ENCODE results near the gene APMAP. TPM values are rescaled to one million over a fixed set of nuclear protein-coding genes. Genes with fewer than 3 reads are reported as not detected.

The APMAP gene
- total RNA-seq, 1 experiment from 2014 or later = 67.8 TPM

- H3K4me2 ChIP-seq (ENCODE audit: insufficient read depth, insufficient read length, low read length) = no peak overlapping the region
- no peak overlapping the region for H3K14ac ChIP-seq (ENCODE audit: insufficient read depth, low read length)
- no peak overlapping the region for H3K4ac ChIP-seq (ENCODE audit: low read depth, low read length)
- H3K27me3 Mint-ChIP-seq (ENCODE audit: low read depth) = peaks cover 54% of the 10 kb centered on the region
- no peak overlapping the region for H3K23ac ChIP-seq (ENCODE audit: insufficient read length, low read depth, low read length)
- H4K5ac ChIP-seq (ENCODE audit: insufficient read length, low read depth, low read length) = no peak overlapping the region
- no peak overlapping the region for H2AK5ac ChIP-seq (ENCODE audit: insufficient read length, low read length)
- peaks cover 0 to 3% of the 10 kb centered on the region in 2 experiments; a peak in 2 of 5 replicates for H3K9me3 Mint-ChIP-seq
- H3K27ac ChIP-seq (ENCODE audit: insufficient read length, low read depth, low read length) = no peak overlapping the region
- no peaks in the 10 kb centered on the region for H3K27me3 ChIP-seq (ENCODE audit: insufficient read depth, low read length)
- TF ChIP-seq CTCF (conservative IDR thresholded peaks at IDR 0.05) = no peak
- H3K9me3 ChIP-seq (ENCODE audit: control insufficient read depth, low read depth, low read length) = no peaks in the 10 kb centered on the region
- H3K23me2 ChIP-seq (ENCODE audit: insufficient read length, low read depth, low read length, poor library complexity, severe bottlenecking) = no peaks in the 10 kb centered on the region
- H2BK15ac ChIP-seq (ENCODE audit: low read depth, low read length) = no peak overlapping the region
- no peaks in the 10 kb centered on the region for H3K36me3 Mint-ChIP-seq (ENCODE audit: insufficient read depth in 1 of 3, low read depth in 3 of 3)
- no peaks in the 10 kb centered on the region for H3K79me2 ChIP-seq (ENCODE audit: insufficient read depth, low read length)
- H3K27ac Mint-ChIP-seq = no peak overlapping the region
- WGBS (ENCODE audit: extremely low coverage, insufficient read length, low lambda C conversion rate) = no CpG with 5 or more reads among the region's 4 CpGs
- peaks cover 11% of the 10 kb centered on the region in 2 experiments; a peak in 3 of 4 replicates for H3K4me1 Mint-ChIP-seq
- no peaks in the 10 kb centered on the region for H4K20me1 ChIP-seq (ENCODE audit: control insufficient read depth, insufficient read depth, insufficient read length)
- no peak overlapping the region for H2BK5ac ChIP-seq (ENCODE audit: insufficient read length, low read length)
- H3K56ac ChIP-seq (ENCODE audit: insufficient read length, low read depth, low read length) = no peak overlapping the region
- H3K4me3 Mint-ChIP-seq = no peak overlapping the region
- H2BK12ac ChIP-seq (ENCODE audit: insufficient read length, low read depth, low read length) = no peak overlapping the region
- no peak overlapping the region for H4K8ac ChIP-seq (replicated peaks; ENCODE audit: insufficient read length, low read depth, low read length)
- H4K91ac ChIP-seq (ENCODE audit: insufficient read length, low read depth, low read length) = no peak overlapping the region
- no peak overlapping the region for H3K18ac ChIP-seq (ENCODE audit: insufficient read length, low read depth, low read length)
- H3K4me1 ChIP-seq (ENCODE audit: insufficient read depth, low read length) = no peaks in the 10 kb centered on the region
- H2BK120ac ChIP-seq (ENCODE audit: low read depth, low read length, poor library complexity, severe bottlenecking) = no peak overlapping the region
- no peak overlapping the region for H2AFZ ChIP-seq (ENCODE audit: low read length)
- no peak overlapping the region for H2BK20ac ChIP-seq (ENCODE audit: low read depth, low read length, poor library complexity, severe bottlenecking)
- H3T11ph ChIP-seq (ENCODE audit: low read length) = no peak overlapping the region
- H3K79me1 ChIP-seq (ENCODE audit: insufficient read depth, low read depth, low read length, poor library complexity, severe bottlenecking) = no peaks in the 10 kb centered on the region
- no peak overlapping the region for H3K9ac ChIP-seq (ENCODE audit: extremely low read depth, insufficient read length, low read length)
- peak; percentile 9 for DNase-seq
Observed at GRCh38 chr20:24999568-24999967, 7.0 kb upstream of the APMAP start.
